Right atrium auricular region (tissue), 2 donors: ENCODE measurements around the gene CUTA. TPM values are rescaled to one million over a fixed set of nuclear protein-coding genes. Genes with fewer than 3 reads are reported as not detected.

Experiments
- DNase-seq: peaks from one replicate; pipeline ENCODE4 v3.0.0-alpha.2; 2019; ENCODE audit warnings: low spot score
- H3K27ac ChIP-seq, 2 donors: fragments of 200-600 bp; sonication (generic); 1 replicate in 1 of 2; 2 replicates in 1 of 2; pipeline ENCODE4 v1.5.1; 2016 to 2019
- H3K27me3 ChIP-seq, 2 donors: fragments of 200-600 bp; sonication (generic); one replicate each; pipeline versions ENCODE4 v1.5.1 to v1.6.0; 2017 to 2019
- H3K36me3 ChIP-seq: fragments of 200-600 bp; sonication (generic); one replicate; pipeline ENCODE4 v1.5.1; 2016
- H3K4me1 ChIP-seq, 2 donors: fragments of 200-600 bp; sonication (generic); one replicate each; pipeline versions ENCODE4 v1.5.1 to v1.6.0; 2017 to 2019
- H3K4me3 ChIP-seq, 2 donors: fragments of 200-600 bp; sonication (generic); 1 replicate in 1 of 2; 2 replicates in 1 of 2; pipeline ENCODE4 v1.5.1; 2017 to 2019; ENCODE audit warnings: mild to moderate bottlenecking in 1 of 2, moderate library complexity in 1 of 2
- H3K9me3 ChIP-seq, 2 donors: fragments of 200-600 bp; sonication (generic); one replicate each; pipeline ENCODE4 v1.5.1; 2019
- total RNA-seq, 2 donors: library from RNA; depleted of rRNA; stranded (reverse); fragments of >200 nt; gene quantifications; one replicate each; pipeline ENCODE4 v1.1.0, GENCODE V29; 2016
- TF ChIP-seq, protein P1 (sequence below), 2 donors: fragments of 200-600 bp; sonication (generic); IDR thresholded peaks; one replicate each; pipeline ENCODE4 v1.5.1; 2019; ENCODE audit warnings: antibody characterized with exemption in 2 of 2

Gene CUTA
- total RNA-seq, 2 donors from 2014 or later = 118 to 119 TPM

DNA sequence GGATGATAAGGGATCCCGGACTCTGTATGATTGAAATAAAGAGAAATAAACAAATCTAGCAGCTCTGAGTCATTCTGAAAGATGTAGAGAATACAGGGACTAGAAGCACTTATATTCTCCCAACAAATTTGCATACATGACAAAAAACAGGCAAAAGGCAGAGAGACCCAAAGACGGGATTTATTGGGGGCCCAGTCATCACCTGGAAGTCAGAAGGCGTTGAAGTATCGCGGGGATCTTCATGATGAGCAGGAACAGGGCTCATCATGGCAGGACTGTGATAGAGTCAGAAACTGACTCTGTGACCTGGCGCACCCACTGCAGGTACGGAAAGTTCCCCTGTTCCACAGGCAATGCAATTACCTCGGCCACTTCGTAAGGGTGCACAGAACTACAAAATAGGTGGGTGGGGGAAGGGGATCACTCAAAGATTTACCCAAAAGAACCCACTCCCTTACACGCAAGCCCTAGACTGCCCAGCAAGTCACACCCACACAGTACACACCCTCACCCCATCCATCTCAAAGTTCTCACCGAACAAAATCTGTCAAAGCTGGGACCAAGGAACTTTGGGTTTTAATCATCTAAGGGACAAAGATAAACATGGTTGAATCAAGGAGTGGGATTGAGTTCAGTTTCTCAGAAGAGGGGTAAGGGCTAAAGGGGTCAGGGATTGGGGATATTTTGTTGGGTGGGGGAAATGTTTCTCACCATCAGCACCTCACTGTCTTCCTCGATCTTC is 1.4 kb downstream of the CUTA start:
- Histone ChIP-seq H3K27me3 (no peaks in the 10 kb centered on the region), H3K4me3 (peak overlapping the region in 1 of 2 donors; percentile 71), H3K36me3 (peaks cover 39% of the 10 kb centered on the region), H3K4me1 (peaks cover 0 to 54% of the 10 kb centered on the region in 2 donors), H3K27ac (peak overlapping the region; percentile 96 to 97), H3K9me3 (no peaks in the 10 kb centered on the region)
- TF ChIP-seq, protein P1, sequence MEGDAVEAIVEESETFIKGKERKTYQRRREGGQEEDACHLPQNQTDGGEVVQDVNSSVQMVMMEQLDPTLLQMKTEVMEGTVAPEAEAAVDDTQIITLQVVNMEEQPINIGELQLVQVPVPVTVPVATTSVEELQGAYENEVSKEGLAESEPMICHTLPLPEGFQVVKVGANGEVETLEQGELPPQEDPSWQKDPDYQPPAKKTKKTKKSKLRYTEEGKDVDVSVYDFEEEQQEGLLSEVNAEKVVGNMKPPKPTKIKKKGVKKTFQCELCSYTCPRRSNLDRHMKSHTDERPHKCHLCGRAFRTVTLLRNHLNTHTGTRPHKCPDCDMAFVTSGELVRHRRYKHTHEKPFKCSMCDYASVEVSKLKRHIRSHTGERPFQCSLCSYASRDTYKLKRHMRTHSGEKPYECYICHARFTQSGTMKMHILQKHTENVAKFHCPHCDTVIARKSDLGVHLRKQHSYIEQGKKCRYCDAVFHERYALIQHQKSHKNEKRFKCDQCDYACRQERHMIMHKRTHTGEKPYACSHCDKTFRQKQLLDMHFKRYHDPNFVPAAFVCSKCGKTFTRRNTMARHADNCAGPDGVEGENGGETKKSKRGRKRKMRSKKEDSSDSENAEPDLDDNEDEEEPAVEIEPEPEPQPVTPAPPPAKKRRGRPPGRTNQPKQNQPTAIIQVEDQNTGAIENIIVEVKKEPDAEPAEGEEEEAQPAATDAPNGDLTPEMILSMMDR (IDR thresholded peaks at IDR 0.05) = no peak
- DNase-seq = no peak

DNA sequence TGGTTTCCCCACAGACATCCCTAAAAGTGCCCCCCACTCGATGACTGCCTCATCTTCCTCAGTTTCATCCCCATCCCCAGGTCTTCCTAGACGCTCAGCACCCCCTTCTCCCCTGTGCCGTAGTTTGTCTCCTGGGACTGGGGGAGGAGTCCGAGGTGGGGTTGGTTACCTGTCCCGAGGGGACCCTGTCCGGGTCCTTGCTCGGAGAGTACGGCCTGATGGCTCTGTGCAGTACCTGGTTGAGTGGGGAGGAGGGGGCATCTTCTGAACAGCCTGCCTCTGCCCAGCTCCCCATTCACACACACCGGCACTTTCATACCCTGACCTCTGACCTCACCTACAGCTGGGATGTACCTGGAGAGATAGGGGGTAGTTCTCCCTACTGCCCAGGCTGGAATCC is 2.1 kb downstream of the CUTA start:
- Histone ChIP-seq H3K4me1 (peaks cover 0 to 57% of the 10 kb centered on the region in 2 donors), H3K4me3 (no peak overlapping the region), H3K36me3 (peaks cover 39% of the 10 kb centered on the region), H3K27me3 (no peaks in the 10 kb centered on the region), H3K9me3 (no peaks in the 10 kb centered on the region), H3K27ac (no peak overlapping the region)
- TF ChIP-seq, protein P1 (IDR thresholded peaks at IDR 0.05) = no peak
- no peak for DNase-seq

DNA sequence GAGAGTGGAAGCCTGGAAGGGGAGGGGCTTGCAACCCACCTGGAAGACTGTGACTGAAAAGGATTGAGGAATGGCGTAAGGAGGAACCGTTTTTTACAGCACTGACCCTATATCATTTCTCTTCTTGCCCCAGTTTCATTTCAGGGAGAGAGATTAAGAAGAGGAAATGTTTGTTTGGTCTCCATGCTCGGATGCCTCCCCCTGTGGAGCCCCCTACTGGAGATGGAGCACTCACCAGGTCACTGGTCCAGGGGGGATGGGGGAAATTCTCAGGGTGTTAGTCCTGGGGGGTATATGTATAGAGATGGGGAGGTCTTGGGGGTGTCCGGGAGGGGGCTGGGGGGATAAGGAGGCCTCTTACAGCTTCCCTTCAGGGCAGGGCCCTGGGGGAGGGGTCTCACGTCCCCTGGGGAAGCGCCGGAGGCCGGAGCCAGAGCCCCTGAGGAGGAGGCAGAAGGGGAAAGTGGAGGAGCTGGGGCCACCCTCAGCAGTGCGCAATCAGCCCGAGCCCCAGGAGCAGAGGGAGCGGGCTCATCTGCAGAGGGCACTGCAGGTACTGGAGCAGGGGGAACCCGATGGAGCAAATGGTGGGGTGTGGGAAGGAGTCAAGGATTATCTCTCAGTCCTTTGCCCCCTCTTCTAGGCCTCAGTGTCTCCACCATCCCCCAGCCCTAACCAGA is 3.2 kb downstream of the CUTA start:
- TF ChIP-seq, protein P1 (IDR thresholded peaks at IDR 0.05) = no peak
- H3K27me3 ChIP-seq = no peaks in the 10 kb centered on the region
- H3K4me3 ChIP-seq = no peak overlapping the region
- no peak overlapping the region for H3K27ac ChIP-seq
- no peaks in the 10 kb centered on the region for H3K9me3 ChIP-seq
- peaks cover 39% of the 10 kb centered on the region for H3K36me3 ChIP-seq
- DNase-seq = no peak
- peaks cover 0 to 55% of the 10 kb centered on the region in 2 donors for H3K4me1 ChIP-seq

DNA sequence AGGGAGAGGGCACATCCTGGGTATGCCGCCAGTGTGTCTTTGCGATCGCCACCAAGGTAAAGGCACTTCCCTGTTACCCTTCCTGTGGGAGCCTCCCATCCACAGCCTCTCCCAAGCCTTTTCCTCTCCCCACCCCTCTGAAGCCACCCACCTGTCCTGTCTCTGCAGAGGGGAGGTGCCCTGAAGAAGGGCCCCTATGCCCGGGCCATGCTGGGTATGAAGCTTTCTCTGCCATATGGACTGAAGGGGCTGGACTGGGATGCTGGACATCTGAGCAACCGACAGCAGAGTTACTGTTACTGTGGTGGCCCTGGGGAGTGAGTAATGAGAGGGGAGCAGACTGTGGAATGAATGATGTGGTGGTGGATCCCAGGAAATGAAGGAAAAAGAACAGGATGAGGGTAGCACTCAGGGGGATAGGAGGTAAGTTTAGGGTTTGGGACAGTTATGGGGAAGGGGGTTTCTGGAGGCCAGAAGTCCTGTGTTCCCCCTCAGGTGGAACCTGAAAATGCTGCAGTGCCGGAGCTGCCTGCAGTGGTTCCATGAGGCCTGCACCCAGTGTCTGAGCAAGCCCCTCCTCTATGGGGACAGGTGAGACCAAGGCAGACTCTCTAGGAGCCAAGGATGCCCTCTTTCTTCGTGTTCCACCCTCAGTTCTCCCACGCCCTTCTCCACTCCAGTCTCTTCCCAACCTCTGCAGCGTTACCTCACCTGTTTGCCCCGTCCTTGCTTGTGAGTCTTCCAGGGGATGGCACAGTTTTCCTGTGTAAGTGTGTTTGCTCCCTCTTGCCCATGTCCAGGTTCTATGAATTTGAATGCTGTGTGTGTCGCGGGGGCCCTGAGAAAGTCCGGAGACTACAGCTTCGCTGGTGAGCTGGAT is 4.4 kb downstream of the CUTA start:
- Histone ChIP-seq H3K4me3 (no peak overlapping the region), H3K27me3 (no peaks in the 10 kb centered on the region), H3K36me3 (peaks cover 39% of the 10 kb centered on the region), H3K9me3 (no peaks in the 10 kb centered on the region), H3K4me1 (peaks cover 0 to 50% of the 10 kb centered on the region in 2 donors), H3K27ac (no peak overlapping the region)
- TF ChIP-seq, protein P1 (IDR thresholded peaks at IDR 0.05) = no peak
- DNase-seq = no peak

DNA sequence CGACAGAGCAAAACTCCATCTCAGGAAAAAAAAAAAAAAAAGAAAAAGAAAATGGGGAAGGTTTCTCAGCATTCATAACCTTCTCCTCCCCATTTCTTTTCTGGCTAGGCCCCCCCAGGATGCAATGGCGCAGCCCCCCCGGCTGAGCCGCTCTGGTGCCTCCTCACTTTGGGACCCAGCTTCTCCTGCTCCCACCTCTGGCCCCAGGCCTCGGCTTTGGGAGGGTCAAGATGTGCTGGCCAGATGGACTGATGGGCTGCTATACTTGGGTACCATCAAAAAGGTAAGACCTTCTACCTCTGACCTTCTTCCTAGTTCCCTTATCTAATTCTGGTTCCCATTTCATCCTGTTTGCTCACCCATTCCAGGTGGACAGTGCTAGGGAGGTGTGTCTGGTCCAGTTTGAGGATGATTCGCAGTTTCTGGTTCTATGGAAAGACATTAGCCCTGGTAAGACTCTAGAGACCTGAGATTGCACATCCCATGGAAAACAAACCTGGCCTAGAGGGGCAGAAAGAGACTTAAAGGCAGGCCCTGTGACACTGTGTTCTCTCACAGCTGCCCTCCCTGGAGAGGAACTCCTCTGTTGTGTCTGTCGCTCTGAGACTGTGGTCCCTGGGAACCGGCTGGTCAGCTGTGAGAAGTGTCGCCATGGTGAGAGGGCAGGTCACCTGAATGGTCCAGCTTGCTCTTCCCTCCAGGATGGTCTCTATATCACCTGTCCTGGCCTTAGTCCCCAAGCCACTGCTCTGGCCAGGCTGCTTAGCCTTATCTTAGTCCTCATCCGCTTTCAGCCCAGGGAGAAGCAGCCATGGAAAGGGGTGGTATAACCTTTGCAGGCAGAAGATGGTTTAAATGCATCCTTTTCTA is 5.5 kb downstream of the CUTA start:
- Histone ChIP-seq H3K9me3 (no peaks in the 10 kb centered on the region), H3K27me3 (no peaks in the 10 kb centered on the region), H3K4me1 (peaks cover 0 to 44% of the 10 kb centered on the region in 2 donors), H3K27ac (peak overlapping the region; percentile 98 to 100), H3K36me3 (peaks cover 39% of the 10 kb centered on the region), H3K4me3 (no peak overlapping the region)
- no peak for DNase-seq
- TF ChIP-seq, protein P1 (IDR thresholded peaks at IDR 0.05) = no peak
